ENCODE measurements around the gene DCTN4.
"Not testable (repeated sequence)": the region's sequence is repeated elsewhere in the genome, so short reads cannot be mapped to it uniquely, and the experiment has no call there.

DCTN4 gene

GRCh38 chr5:150743142-150743488, 15.7 kb downstream of the DCTN4 start:
- not testable (repeated sequence) for H3K4me3 ChIP-seq (ENCODE audit: low read depth in 1 of 2, low read length in 2 of 2); H3K9me3 ChIP-seq (ENCODE audit: control insufficient read depth in 1 of 2, low read length in 2 of 2); H3K27me3 ChIP-seq (ENCODE audit: control insufficient read depth in 1 of 2, insufficient read depth in 2 of 2, low read length in 2 of 2); H3K9ac ChIP-seq (ENCODE audit: low read depth in 1 of 2, low read length in 2 of 2); H3K4me1 ChIP-seq (ENCODE audit: control insufficient read depth in 1 of 2, insufficient read depth in 2 of 2, low read length in 2 of 2); H3K27ac ChIP-seq (ENCODE audit: low read depth, low read length)
- H3K36me3 ChIP-seq (ENCODE audit: control insufficient read depth in 1 of 2, insufficient read depth in 2 of 2, low read length in 2 of 2) = peaks cover 0 to 13% of the 10 kb centered on the region in 2 donors

- not testable (repeated sequence) for H3K9ac ChIP-seq (ENCODE audit: low read depth in 1 of 2, low read length in 2 of 2); H3K9me3 ChIP-seq (ENCODE audit: control insufficient read depth in 1 of 2, low read length in 2 of 2); H3K4me1 ChIP-seq (ENCODE audit: control insufficient read depth in 1 of 2, insufficient read depth in 2 of 2, low read length in 2 of 2)
Measured at GRCh38 chr5:150742455-150743141, 16.2 kb downstream of the DCTN4 start.

GRCh38 chr5:150740992-150741391, 17.8 kb downstream of the DCTN4 start:
- Histone ChIP-seq H3K27ac (ENCODE audit: low read depth, low read length) (no peak overlapping the region), H3K36me3 (ENCODE audit: control insufficient read depth in 1 of 2, insufficient read depth in 2 of 2, low read length in 2 of 2) (peaks cover 0 to 13% of the 10 kb centered on the region in 2 donors), H3K4me1 (ENCODE audit: control insufficient read depth in 1 of 2, insufficient read depth in 2 of 2, low read length in 2 of 2) (no peaks in the 10 kb centered on the region), H3K27me3 (ENCODE audit: control insufficient read depth in 1 of 2, insufficient read depth in 2 of 2, low read length in 2 of 2) (no peaks in the 10 kb centered on the region), H3K4me3 (ENCODE audit: low read depth in 1 of 2, low read length in 2 of 2) (no peak overlapping the region), H3K9ac (ENCODE audit: low read depth in 1 of 2, low read length in 2 of 2) (no peak overlapping the region), H3K9me3 (ENCODE audit: control insufficient read depth in 1 of 2, low read length in 2 of 2) (no peaks in the 10 kb centered on the region)

More at GRCh38 chr5:150742455-150743141, 16.2 kb downstream of the DCTN4 start:
- not testable (repeated sequence) for H3K4me3 ChIP-seq (ENCODE audit: low read depth in 1 of 2, low read length in 2 of 2); H3K27ac ChIP-seq (ENCODE audit: low read depth, low read length); H3K27me3 ChIP-seq (ENCODE audit: control insufficient read depth in 1 of 2, insufficient read depth in 2 of 2, low read length in 2 of 2)
- peaks cover 0 to 13% of the 10 kb centered on the region in 2 donors for H3K36me3 ChIP-seq (ENCODE audit: control insufficient read depth in 1 of 2, insufficient read depth in 2 of 2, low read length in 2 of 2)

GRCh38 chr5:150738862-150739261, 20.0 kb downstream of the DCTN4 start:
- H3K9me3 ChIP-seq (ENCODE audit: control insufficient read depth in 1 of 2, low read length in 2 of 2) = no peaks in the 10 kb centered on the region
- no peak overlapping the region for H3K4me3 ChIP-seq (ENCODE audit: low read depth in 1 of 2, low read length in 2 of 2)
- no peak overlapping the region for H3K9ac ChIP-seq (ENCODE audit: low read depth in 1 of 2, low read length in 2 of 2)
- H3K4me1 ChIP-seq (ENCODE audit: control insufficient read depth in 1 of 2, insufficient read depth in 2 of 2, low read length in 2 of 2) = peaks cover 3 to 7% of the 10 kb centered on the region in 2 donors
- no peaks in the 10 kb centered on the region for H3K27me3 ChIP-seq (ENCODE audit: control insufficient read depth in 1 of 2, insufficient read depth in 2 of 2, low read length in 2 of 2)
- H3K27ac ChIP-seq (ENCODE audit: low read depth, low read length) = no peak overlapping the region
- H3K36me3 ChIP-seq (ENCODE audit: control insufficient read depth in 1 of 2, insufficient read depth in 2 of 2, low read length in 2 of 2) = peaks cover 0 to 21% of the 10 kb centered on the region in 2 donors

GRCh38 chr5:150734579-150735384, 24.0 kb downstream of the DCTN4 start:
- Histone ChIP-seq H3K4me1 (ENCODE audit: control insufficient read depth in 1 of 2, insufficient read depth in 2 of 2, low read length in 2 of 2) (peaks cover 3 to 7% of the 10 kb centered on the region in 2 donors), H3K36me3 (ENCODE audit: control insufficient read depth in 1 of 2, insufficient read depth in 2 of 2, low read length in 2 of 2) (peaks cover 17 to 41% of the 10 kb centered on the region in 2 donors), H3K27ac (ENCODE audit: low read depth, low read length) (no peak overlapping the region)

GRCh38 chr5:150731669-150732242, 27.1 kb downstream of the DCTN4 start:
- peaks cover 17 to 58% of the 10 kb centered on the region in 2 donors for H3K36me3 ChIP-seq (ENCODE audit: control insufficient read depth in 1 of 2, insufficient read depth in 2 of 2, low read length in 2 of 2)
- no peaks in the 10 kb centered on the region for H3K9me3 ChIP-seq (ENCODE audit: control insufficient read depth in 1 of 2, low read length in 2 of 2)
- no peak overlapping the region for H3K4me3 ChIP-seq (ENCODE audit: low read depth in 1 of 2, low read length in 2 of 2)
- H3K27me3 ChIP-seq (ENCODE audit: control insufficient read depth in 1 of 2, insufficient read depth in 2 of 2, low read length in 2 of 2) = no peaks in the 10 kb centered on the region
- no peak overlapping the region for H3K27ac ChIP-seq (ENCODE audit: low read depth, low read length)
- no peak overlapping the region for H3K9ac ChIP-seq (ENCODE audit: low read depth in 1 of 2, low read length in 2 of 2)
- H3K4me1 ChIP-seq (ENCODE audit: control insufficient read depth in 1 of 2, insufficient read depth in 2 of 2, low read length in 2 of 2) = peaks cover 3 to 7% of the 10 kb centered on the region in 2 donors

More at GRCh38 chr5:150734579-150735384, 24.0 kb downstream of the DCTN4 start:
- no peak overlapping the region for H3K9ac ChIP-seq (ENCODE audit: low read depth in 1 of 2, low read length in 2 of 2)
- H3K9me3 ChIP-seq (ENCODE audit: control insufficient read depth in 1 of 2, low read length in 2 of 2) = no peaks in the 10 kb centered on the region
- H3K27me3 ChIP-seq (ENCODE audit: control insufficient read depth in 1 of 2, insufficient read depth in 2 of 2, low read length in 2 of 2) = no peaks in the 10 kb centered on the region
- H3K4me3 ChIP-seq (ENCODE audit: low read depth in 1 of 2, low read length in 2 of 2) = no peak overlapping the region

- Histone ChIP-seq H3K9ac (ENCODE audit: low read depth in 1 of 2, low read length in 2 of 2) (no peak overlapping the region), H3K4me1 (ENCODE audit: control insufficient read depth in 1 of 2, insufficient read depth in 2 of 2, low read length in 2 of 2) (peaks cover 0 to 2% of the 10 kb centered on the region in 2 donors), H3K36me3 (ENCODE audit: control insufficient read depth in 1 of 2, insufficient read depth in 2 of 2, low read length in 2 of 2) (peaks cover 17 to 72% of the 10 kb centered on the region in 2 donors)
Measured at GRCh38 chr5:150729859-150730258, 29.0 kb downstream of the DCTN4 start.

GRCh38 chr5:150723845-150724244, 35.0 kb downstream of the DCTN4 start:
- H3K9ac ChIP-seq (ENCODE audit: low read depth in 1 of 2, low read length in 2 of 2) = no peak overlapping the region
- H3K36me3 ChIP-seq (ENCODE audit: control insufficient read depth in 1 of 2, insufficient read depth in 2 of 2, low read length in 2 of 2) = peaks cover 27 to 72% of the 10 kb centered on the region in 2 donors
- H3K4me3 ChIP-seq (ENCODE audit: low read depth in 1 of 2, low read length in 2 of 2) = no peak overlapping the region
- H3K27me3 ChIP-seq (ENCODE audit: control insufficient read depth in 1 of 2, insufficient read depth in 2 of 2, low read length in 2 of 2) = no peaks in the 10 kb centered on the region
- no peaks in the 10 kb centered on the region for H3K4me1 ChIP-seq (ENCODE audit: control insufficient read depth in 1 of 2, insufficient read depth in 2 of 2, low read length in 2 of 2)
- H3K27ac ChIP-seq (ENCODE audit: low read depth, low read length) = no peak overlapping the region
- no peaks in the 10 kb centered on the region for H3K9me3 ChIP-seq (ENCODE audit: control insufficient read depth in 1 of 2, low read length in 2 of 2)

More at GRCh38 chr5:150729859-150730258, 29.0 kb downstream of the DCTN4 start:
- Histone ChIP-seq H3K27ac (ENCODE audit: low read depth, low read length) (no peak overlapping the region), H3K27me3 (ENCODE audit: control insufficient read depth in 1 of 2, insufficient read depth in 2 of 2, low read length in 2 of 2) (no peaks in the 10 kb centered on the region), H3K9me3 (ENCODE audit: control insufficient read depth in 1 of 2, low read length in 2 of 2) (no peaks in the 10 kb centered on the region), H3K4me3 (ENCODE audit: low read depth in 1 of 2, low read length in 2 of 2) (no peak overlapping the region)

- H3K9ac ChIP-seq (ENCODE audit: low read depth in 1 of 2, low read length in 2 of 2) = no peak overlapping the region
- H3K9me3 ChIP-seq (ENCODE audit: control insufficient read depth in 1 of 2, low read length in 2 of 2) = no peaks in the 10 kb centered on the region
- H3K36me3 ChIP-seq (ENCODE audit: control insufficient read depth in 1 of 2, insufficient read depth in 2 of 2, low read length in 2 of 2) = peaks cover 29 to 65% of the 10 kb centered on the region in 2 donors
- H3K4me1 ChIP-seq (ENCODE audit: control insufficient read depth in 1 of 2, insufficient read depth in 2 of 2, low read length in 2 of 2) = no peaks in the 10 kb centered on the region
- H3K27ac ChIP-seq (ENCODE audit: low read depth, low read length) = no peak overlapping the region
- H3K27me3 ChIP-seq (ENCODE audit: control insufficient read depth in 1 of 2, insufficient read depth in 2 of 2, low read length in 2 of 2) = no peaks in the 10 kb centered on the region
- no peak overlapping the region for H3K4me3 ChIP-seq (ENCODE audit: low read depth in 1 of 2, low read length in 2 of 2)
Measured at GRCh38 chr5:150710165-150710564, 48.7 kb downstream of the DCTN4 start.

- H3K9me3 ChIP-seq (ENCODE audit: control insufficient read depth in 1 of 2, low read length in 2 of 2) = no peaks in the 10 kb centered on the region
- no peak overlapping the region for H3K27ac ChIP-seq (ENCODE audit: low read depth, low read length)
- H3K4me1 ChIP-seq (ENCODE audit: control insufficient read depth in 1 of 2, insufficient read depth in 2 of 2, low read length in 2 of 2) = no peaks in the 10 kb centered on the region
- peaks cover 24 to 37% of the 10 kb centered on the region in 2 donors for H3K36me3 ChIP-seq (ENCODE audit: control insufficient read depth in 1 of 2, insufficient read depth in 2 of 2, low read length in 2 of 2)
- H3K9ac ChIP-seq (ENCODE audit: low read depth in 1 of 2, low read length in 2 of 2) = no peak overlapping the region
- H3K4me3 ChIP-seq (ENCODE audit: low read depth in 1 of 2, low read length in 2 of 2) = no peak overlapping the region
- H3K27me3 ChIP-seq (ENCODE audit: control insufficient read depth in 1 of 2, insufficient read depth in 2 of 2, low read length in 2 of 2) = no peaks in the 10 kb centered on the region
Measured at GRCh38 chr5:150706776-150707390, 51.9 kb downstream of the DCTN4 start.
